ENCODE data around the gene MTX1. TPM values are rescaled to one million over a fixed set of nuclear protein-coding genes. Genes with fewer than 3 reads are reported as not detected.

The MTX1 gene
- total and polyA plus RNA-seq, 9 of the 15 experiments (the other 6 are each of a cell fraction or from before 2014, with no cell fraction given): 29.1 to 98.4 (median 66.9) TPM

GRCh38 chr1:155250633-155251449, 42.3 kb downstream of the MTX1 start:
- peaks cover 25 to 51% of the 10 kb centered on the region in 2 experiments for H3K4me1 ChIP-seq (replicated peaks in 1 of 2; ENCODE audit: control insufficient read depth in 2 of 2, insufficient read depth in 2 of 2, low read length in 2 of 2)
- peak overlapping the region; percentile 60; the same call in 1 of the 3 replicates for H3K27ac ChIP-seq (ENCODE audit: extremely low read depth, low read depth, low read length)
- 22% methylated on average over 17 of the region's 23 CpGs for WGBS (ENCODE audit: insufficient coverage, low coverage, missing lambda C conversion rate)
- no peaks in the 10 kb centered on the region for H3K27me3 ChIP-seq (ENCODE audit: control insufficient read depth in 2 of 2, insufficient read depth in 2 of 2, low read length in 2 of 2)
- peaks cover 29% of the 10 kb centered on the region; the same call in 2 of the 3 replicates for H3K36me3 ChIP-seq (ENCODE audit: control insufficient read depth, insufficient read depth, low read length)
- intact Hi-C loops (cut with micrococcal nuclease): loop anchor here (1.0 to 10.0 kb wide), 4 partner anchors 57 to 341 kb away; partner anchors contain the start of gene FDPS
- ChIA-PET CTCF (ENCODE audit: low intra/inter-chr PET ratio) (interaction anchor here (0.5 to 3.5 kb wide), 8 partner anchors 55 to 846 kb away, joined by 3 to 38 read pairs (median 6); partner anchors contain the start of gene FDPS), POLR2A (interaction anchor here (0.6 to 3.4 kb wide), 7 partner anchors 10 to 72 kb away, joined by 3 to 30 read pairs (median 3); partner anchors contain the start of genes FDPS, RUSC1 and SCAMP3)
- in situ Hi-C loops (cut with MboI): loop anchor here (10.0 kb wide), 1 partner anchor 344 kb away; no protein-coding TSS in a partner anchor
- H3K4me3 ChIP-seq: no peak overlapping the region
- peak; percentile 92 to 97 (median 94) for DNase-seq (ENCODE audit: extremely low read depth in 1 of 4, low spot score in 3 of 4)
- no TSS peak for BruUV-seq (replicated peaks)
- FAIRE-seq: peak; percentile 93
- no peaks in the 10 kb centered on the region for H3K9me1 ChIP-seq (ENCODE audit: control insufficient read depth, insufficient read depth, low read length)
- H3K9me3 ChIP-seq (replicated peaks; ENCODE audit: control insufficient read depth, insufficient read depth, low read depth, low read length): no peaks in the 10 kb centered on the region
- H3K79me2 ChIP-seq (ENCODE audit: control insufficient read depth, insufficient read depth, low read length): peaks cover 18% of the 10 kb centered on the region
- ATAC-seq: peak; percentile 94
- peak overlapping the region; percentile 51 for H3K4me2 ChIP-seq (ENCODE audit: insufficient read depth, low read length)
- H4K20me1 ChIP-seq (replicated peaks; ENCODE audit: control insufficient read depth, insufficient read depth, low read length): no peaks in the 10 kb centered on the region
- H3K9ac ChIP-seq (ENCODE audit: insufficient read depth in 1 of 2, low read depth in 2 of 2, low read length in 2 of 2): peak overlapping the region; percentile 40 to 87; a peak in 3 of 4 replicates
- H2AFZ ChIP-seq (ENCODE audit: low read depth, low read length): peak overlapping the region; percentile 69
- no peak for TF ChIP-seq MTA2 (IDR thresholded peaks at IDR 0.05; ENCODE audit: low read depth)
- 0 out of 2 replicates have a peak, but pooled peaks have one; percentile 32 for TF ChIP-seq DPF2 (IDR thresholded peaks at IDR 0.05)
- TF ChIP-seq TBL1XR1 (IDR thresholded peaks at IDR 0.05; ENCODE audit: low read length in 2 of 2): peak; percentile 45 to 56; a peak in 2 of 4 replicates
- TF ChIP-seq JUND (IDR thresholded peaks at IDR 0.05; ENCODE audit: borderline replicate concordance, low read depth, low read length): peak; percentile 68; the same call in 1 of the 2 replicates
- TF ChIP-seq JUND (tag; IDR thresholded peaks at IDR 0.05; ENCODE audit: borderline replicate concordance, low read depth, low read length): peak; percentile 46; the same call in 1 of the 3 replicates
- TF ChIP-seq HDGF (IDR thresholded peaks at IDR 0.05): peak; percentile 92
- no peak for TF ChIP-seq CBX5 (IDR thresholded peaks at IDR 0.05; ENCODE audit: borderline replicate concordance, low read depth)
- 0 out of 4 replicates have a peak, but pooled peaks of 1 of the 2 experiments have one; percentile 38 for TF ChIP-seq HDAC1 (IDR thresholded peaks at IDR 0.05)
- no peak for TF ChIP-seq NFIC (IDR thresholded peaks at IDR 0.05)
- no peak for TF ChIP-seq ZNF3 (CRISPR knock-in tag; IDR thresholded peaks at IDR 0.05)
- TF ChIP-seq PHB (CRISPR knock-in tag; IDR thresholded peaks at IDR 0.05): no peak
- TF ChIP-seq ESRRA (IDR thresholded peaks at IDR 0.05; ENCODE audit: borderline replicate concordance, low read depth): peak; percentile 59; the same call in 1 of the 2 replicates
- no peak for TF ChIP-seq SAP30 (IDR thresholded peaks at IDR 0.05; ENCODE audit: borderline replicate concordance, insufficient read depth, low read depth, low read length, poor library complexity, severe bottlenecking)
- TF ChIP-seq HCFC1 (IDR thresholded peaks at IDR 0.05; ENCODE audit: low read depth, low read length): peak; percentile 63
- TF ChIP-seq BCLAF1 (IDR thresholded peaks at IDR 0.05; ENCODE audit: borderline replicate concordance in 1 of 2, control insufficient read depth in 1 of 2, low read depth in 2 of 2, low read length in 1 of 2): no peak
- no peak for TF ChIP-seq ARID3B (CRISPR knock-in tag; IDR thresholded peaks at IDR 0.05; ENCODE audit: borderline replicate concordance)
- TF ChIP-seq SMAD4 (CRISPR knock-in tag; conservative IDR thresholded peaks at IDR 0.05): no peak

Measured in K562 (cell line).